SK-N-SH (cell line): Measurements from ENCODE around the gene TMEM202. TPM values are rescaled to one million over a fixed set of nuclear protein-coding genes. Genes with fewer than 3 reads are reported as not detected.

Source experiments
- CTCF ChIA-PET: fragments of 300-600, 350-600 bp; formaldehyde crosslinking; extraction: SDS; loops from one replicate; lab custom pipeline; 2021; lab: Yijun Ruan, JAX
- POLR2A ChIA-PET: fragments of 350-600 bp; sonication (Branson Sonifier 250); formaldehyde crosslinking; extraction: SDS; loops from one replicate; lab custom pipeline; 2020; ENCODE audit warnings: antibody characterized with exemption, inconsistent platforms; lab: Yijun Ruan, JAX
- DNase-seq: peaks from one replicate; pipeline ENCODE4 v3.0.0; 2012
- H2AFZ ChIP-seq: fragments of 200-600 bp; sonication (generic); 2 replicates; pipeline ENCODE4 v1.8.1; 2016; ENCODE audit warnings: antibody characterized with exemption, mild to moderate bottlenecking, low read depth
- H3F3A ChIP-seq: fragments of 200-600 bp; sonication (generic); replicated peaks from 2 replicates; pipeline ENCODE3; 2016; ENCODE audit warnings: antibody characterized with exemption, mild to moderate bottlenecking; ENCODE audit not compliant: insufficient read depth
- H3K27ac ChIP-seq, 2 experiments: fragments of 200-500 bp in 1 of 2; fragments of 200-600 bp in 1 of 2; sonication (Bioruptor generic) in 1 of 2; sonication (generic), shearing (Covaris generic) in 1 of 2; 2 replicates each; pipeline versions ENCODE4 v1.5.1 to v1.6.1; 2014 to 2016; ENCODE audit warnings: low read depth in 2 of 2, inconsistent platforms in 1 of 2, low read length in 1 of 2, mild to moderate bottlenecking in 1 of 2, mixed read lengths in 1 of 2
- H3K27me3 ChIP-seq: fragments of 200-600 bp; sonication (generic), shearing (Covaris generic); 2 replicates; pipeline ENCODE4 v1.6.1; 2016; ENCODE audit warnings: mixed run types; ENCODE audit not compliant: insufficient read depth
- H3K36me3 ChIP-seq, 2 experiments: fragments of 200-500 bp in 1 of 2; fragments of 200-600 bp in 1 of 2; sonication (Bioruptor generic) in 1 of 2; sonication (generic) in 1 of 2; replicated peaks in 1 of 2; 2 replicates each; pipeline versions ENCODE3 to v1.5.1; 2014 to 2016; ENCODE audit warnings: low read length in 1 of 2, mild to moderate bottlenecking in 1 of 2; ENCODE audit not compliant: insufficient read depth in 2 of 2, control insufficient read depth in 1 of 2
- H3K4me1 ChIP-seq, 2 experiments: fragments of 200-500 bp in 1 of 2; fragments of 200-600 bp in 1 of 2; sonication (Bioruptor generic) in 1 of 2; sonication (generic), shearing (Covaris generic) in 1 of 2; 2 replicates each; pipeline versions ENCODE4 v1.5.1 to v1.6.1; 2014 to 2016; ENCODE audit warnings: low read depth in 1 of 2, low read length in 1 of 2, mixed run types in 1 of 2; ENCODE audit not compliant: insufficient read depth in 2 of 2, control insufficient read depth in 1 of 2
- H3K4me2 ChIP-seq: fragments of 200-600 bp; sonication (generic), shearing (Covaris generic); 2 replicates; pipeline ENCODE4 v1.6.1; 2017; ENCODE audit warnings: mixed run types
- H3K4me3 ChIP-seq, 2 experiments: fragments of 200-500 bp in 1 of 2; fragments of 200-600 bp in 1 of 2; sonication (Bioruptor generic) in 1 of 2; sonication (generic), shearing (Covaris generic) in 1 of 2; 2 replicates each; pipeline versions ENCODE4 v1.5.1 to v1.8.1; 2014 to 2016; ENCODE audit warnings: low read depth in 2 of 2, inconsistent platforms in 1 of 2, low read length in 1 of 2, mild to moderate bottlenecking in 1 of 2, mixed read lengths in 1 of 2, moderate library complexity in 1 of 2
- H3K79me2 ChIP-seq: fragments of 200-600 bp; sonication (generic); 2 replicates; pipeline ENCODE4 v1.8.1; 2017; ENCODE audit warnings: mild to moderate bottlenecking; ENCODE audit not compliant: insufficient read depth
- H3K9ac ChIP-seq: fragments of 200-600 bp; sonication (generic); 2 replicates; pipeline ENCODE4 v1.6.1; 2017; ENCODE audit warnings: mixed run types
- H3K9me2 ChIP-seq: fragments of 200-600 bp; sonication (generic); 2 replicates; pipeline ENCODE4 v1.6.1; 2017; ENCODE audit warnings: mixed run types
- H3K9me3 ChIP-seq: fragments of 200-600 bp; sonication (generic); 2 replicates; pipeline ENCODE4 v1.6.1; 2017; ENCODE audit warnings: mixed run types, mild to moderate bottlenecking, moderate library complexity
- H4K20me1 ChIP-seq: fragments of 200-600 bp; sonication (generic); 2 replicates; pipeline ENCODE4 v1.6.1; 2017; ENCODE audit warnings: mild to moderate bottlenecking, mixed run types; ENCODE audit not compliant: insufficient read depth
- CHD2 ChIP-seq: fragments of 150-350 bp; IDR thresholded peaks from 2 replicates; pipeline ENCODE4 v1.6.1; 2018; ENCODE audit warnings: low read length; ENCODE audit not compliant: partially characterized antibody
- ELF1 ChIP-seq: IDR thresholded peaks from 2 replicates; pipeline ENCODE4 v1.4.0; 2012
- EP300 ChIP-seq, 2 experiments: IDR thresholded peaks; 2 replicates each; pipeline versions ENCODE4 v1.4.0 to v1.6.1; 2012; ENCODE audit warnings: borderline replicate concordance in 1 of 2, low read depth in 1 of 2, low read length in 1 of 2
- FOSL2 ChIP-seq: IDR thresholded peaks from 2 replicates; pipeline ENCODE4 v1.4.0; 2012; ENCODE audit warnings: low read depth, mild to moderate bottlenecking, moderate library complexity, borderline replicate concordance
- FOXJ3 ChIP-seq: sonication (generic); formaldehyde crosslinking; IDR thresholded peaks from 2 replicates; pipeline ENCODE4 v1.5.1; 2020; ENCODE audit warnings: mild to moderate bottlenecking, missing genetic modification reagents
- GATA2 ChIP-seq: sonication (generic); formaldehyde crosslinking; IDR thresholded peaks from 2 replicates; pipeline ENCODE4 v1.5.0; 2020; ENCODE audit warnings: mild to moderate bottlenecking, missing genetic modification reagents
- IRF3 ChIP-seq: fragments of 150-350 bp; IDR thresholded peaks from 2 replicates; pipeline ENCODE4 v1.6.1; 2016; ENCODE audit warnings: mild to moderate bottlenecking, low read depth, low read length
- JUND ChIP-seq: IDR thresholded peaks from 2 replicates; pipeline ENCODE4 v1.4.0; 2012
- MXI1 ChIP-seq: IDR thresholded peaks from 2 replicates; pipeline ENCODE4 v1.6.1; 2012; ENCODE audit warnings: mild to moderate bottlenecking, low read depth, low read length, improper control_type of control experiment
- NRF1 ChIP-seq: IDR thresholded peaks from 2 replicates; pipeline ENCODE4 v1.6.1; 2012; ENCODE audit warnings: low read depth, mild to moderate bottlenecking, low read length
- RAD21 ChIP-seq: IDR thresholded peaks from 2 replicates; pipeline ENCODE4 v1.6.1; 2012; ENCODE audit warnings: mild to moderate bottlenecking, low read length
- RFX5 ChIP-seq: IDR thresholded peaks from 2 replicates; pipeline ENCODE4 v1.6.1; 2012; ENCODE audit warnings: mild to moderate bottlenecking, improper control_type of control experiment, low read length
- RXRA ChIP-seq: IDR thresholded peaks from 2 replicates; pipeline ENCODE4 v1.4.0; 2012; ENCODE audit warnings: low read depth, mild to moderate bottlenecking, borderline replicate concordance
- WGBS: methylation state at CpG from one replicate; pipeline ENCODE4 v1.1.6; 2017; ENCODE audit warnings: low lambda C conversion rate; 5-methylcytosine and 5-hydroxymethylcytosine counted together
- polyA plus RNA-seq, 3 experiments: library from polyadenylated mRNA; depleted of rRNA; stranded (reverse); fragments of >200 nt; gene quantifications; 2 replicates each; pipeline ENCODE4 v1.2.3, GENCODE V29; 2012
- TF ChIP-seq, protein P1 (sequence below): fragments of 150-350 bp; IDR thresholded peaks from 2 replicates; pipeline ENCODE4 v1.6.1; 2017; ENCODE audit warnings: antibody characterized with exemption, low read length, low read depth, borderline replicate concordance
- TF ChIP-seq, protein P2 (sequence below): IDR thresholded peaks from 2 replicates; pipeline ENCODE4 v1.6.1; 2012; ENCODE audit warnings: mild to moderate bottlenecking, low read depth, low read length, moderate library complexity
- TF ChIP-seq, protein P3 (sequence below): fragments of 200-600 bp; sonication (generic); IDR thresholded peaks from 2 replicates; pipeline ENCODE4 v1.6.1; 2017; ENCODE audit warnings: antibody characterized with exemption, mild to moderate bottlenecking, moderate library complexity
- TF ChIP-seq, protein P4 (sequence below): IDR thresholded peaks from 2 replicates; pipeline ENCODE4 v1.4.0; 2012; ENCODE audit warnings: low read depth

The TMEM202 gene
- polyA plus RNA-seq, 1 of the 3 experiments (the other 2 are of a cell fraction), result not detected

- CTCF ChIA-PET, result no interaction called here
- H3K9me2 ChIP-seq, result no peaks in the 10 kb centered on the region
- TF ChIP-seq, protein P1, sequence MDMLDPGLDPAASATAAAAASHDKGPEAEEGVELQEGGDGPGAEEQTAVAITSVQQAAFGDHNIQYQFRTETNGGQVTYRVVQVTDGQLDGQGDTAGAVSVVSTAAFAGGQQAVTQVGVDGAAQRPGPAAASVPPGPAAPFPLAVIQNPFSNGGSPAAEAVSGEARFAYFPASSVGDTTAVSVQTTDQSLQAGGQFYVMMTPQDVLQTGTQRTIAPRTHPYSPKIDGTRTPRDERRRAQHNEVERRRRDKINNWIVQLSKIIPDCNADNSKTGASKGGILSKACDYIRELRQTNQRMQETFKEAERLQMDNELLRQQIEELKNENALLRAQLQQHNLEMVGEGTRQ, result no peak
- no peak for TF ChIP-seq CHD2
- TF ChIP-seq MXI1, result no peak
- no peak for TF ChIP-seq NRF1
- no peak for TF ChIP-seq IRF3
- TF ChIP-seq FOSL2, result no peak
- TF ChIP-seq GATA2 (CRISPR knock-in tag), result no peak
- TF ChIP-seq ELF1, result no peak
- TF ChIP-seq RFX5, result no peak
- TF ChIP-seq, protein P2, sequence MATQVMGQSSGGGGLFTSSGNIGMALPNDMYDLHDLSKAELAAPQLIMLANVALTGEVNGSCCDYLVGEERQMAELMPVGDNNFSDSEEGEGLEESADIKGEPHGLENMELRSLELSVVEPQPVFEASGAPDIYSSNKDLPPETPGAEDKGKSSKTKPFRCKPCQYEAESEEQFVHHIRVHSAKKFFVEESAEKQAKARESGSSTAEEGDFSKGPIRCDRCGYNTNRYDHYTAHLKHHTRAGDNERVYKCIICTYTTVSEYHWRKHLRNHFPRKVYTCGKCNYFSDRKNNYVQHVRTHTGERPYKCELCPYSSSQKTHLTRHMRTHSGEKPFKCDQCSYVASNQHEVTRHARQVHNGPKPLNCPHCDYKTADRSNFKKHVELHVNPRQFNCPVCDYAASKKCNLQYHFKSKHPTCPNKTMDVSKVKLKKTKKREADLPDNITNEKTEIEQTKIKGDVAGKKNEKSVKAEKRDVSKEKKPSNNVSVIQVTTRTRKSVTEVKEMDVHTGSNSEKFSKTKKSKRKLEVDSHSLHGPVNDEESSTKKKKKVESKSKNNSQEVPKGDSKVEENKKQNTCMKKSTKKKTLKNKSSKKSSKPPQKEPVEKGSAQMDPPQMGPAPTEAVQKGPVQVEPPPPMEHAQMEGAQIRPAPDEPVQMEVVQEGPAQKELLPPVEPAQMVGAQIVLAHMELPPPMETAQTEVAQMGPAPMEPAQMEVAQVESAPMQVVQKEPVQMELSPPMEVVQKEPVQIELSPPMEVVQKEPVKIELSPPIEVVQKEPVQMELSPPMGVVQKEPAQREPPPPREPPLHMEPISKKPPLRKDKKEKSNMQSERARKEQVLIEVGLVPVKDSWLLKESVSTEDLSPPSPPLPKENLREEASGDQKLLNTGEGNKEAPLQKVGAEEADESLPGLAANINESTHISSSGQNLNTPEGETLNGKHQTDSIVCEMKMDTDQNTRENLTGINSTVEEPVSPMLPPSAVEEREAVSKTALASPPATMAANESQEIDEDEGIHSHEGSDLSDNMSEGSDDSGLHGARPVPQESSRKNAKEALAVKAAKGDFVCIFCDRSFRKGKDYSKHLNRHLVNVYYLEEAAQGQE, result no peak
- TF ChIP-seq FOXJ3, result no peak
These were observed 10.4 kb upstream of the TMEM202 start for GRCh38 chr15:72387741-72388140.

DNA sequence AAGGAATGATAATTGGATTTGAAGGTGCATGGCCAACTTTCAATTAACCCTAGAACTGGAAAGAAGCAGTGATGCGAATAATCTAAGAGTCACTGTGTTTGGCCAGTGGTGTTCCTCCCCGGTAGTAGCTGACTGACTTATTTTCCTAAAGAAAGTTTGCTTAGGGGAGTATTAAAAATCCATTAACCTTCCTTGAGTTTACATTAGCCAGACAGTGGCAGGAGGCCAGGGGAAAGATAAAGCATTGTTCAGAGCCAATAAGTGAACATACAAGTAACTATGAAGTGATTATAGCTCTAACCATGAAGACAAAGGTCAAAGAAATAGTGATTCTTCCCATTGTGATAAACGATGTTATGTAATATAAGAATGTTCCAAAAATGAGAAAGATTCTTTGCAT lies 8.9 kb upstream of the TMEM202 start:
- Histone ChIP-seq H3F3A (no peaks in the 10 kb centered on the region), H3K36me3 (no peaks in the 10 kb centered on the region), H3K9me3 (no peaks in the 10 kb centered on the region), H4K20me1 (no peaks in the 10 kb centered on the region), H3K79me2 (no peaks in the 10 kb centered on the region), H3K4me1 (no peaks in the 10 kb centered on the region), H3K4me3 (no peak overlapping the region), H3K4me2 (no peak overlapping the region), H3K9me2 (no peaks in the 10 kb centered on the region), H3K27me3 (peaks cover 18% of the 10 kb centered on the region; the same call in 1 of the 2 replicates), H3K9ac (no peak overlapping the region), H2AFZ (no peak overlapping the region), H3K27ac (no peak overlapping the region)
- ChIA-PET POLR2A (no interaction called here), CTCF (interaction anchor here (0.8 to 1.7 kb wide), 2 partner anchors 14 to 77 kb away, joined by 3 to 4 read pairs; partner anchors contain the start of gene HEXA)
- no peak for DNase-seq
- 13% methylated on average over 3 of the region's 3 CpGs for WGBS
- no peak for TF ChIP-seq RAD21
- no peak for TF ChIP-seq EP300 (IDR thresholded peaks at IDR 0.05; ENCODE audit: borderline replicate concordance in 1 of 2, low read depth in 1 of 2, low read length in 1 of 2)
- TF ChIP-seq RXRA, result no peak
- TF ChIP-seq, protein P3, sequence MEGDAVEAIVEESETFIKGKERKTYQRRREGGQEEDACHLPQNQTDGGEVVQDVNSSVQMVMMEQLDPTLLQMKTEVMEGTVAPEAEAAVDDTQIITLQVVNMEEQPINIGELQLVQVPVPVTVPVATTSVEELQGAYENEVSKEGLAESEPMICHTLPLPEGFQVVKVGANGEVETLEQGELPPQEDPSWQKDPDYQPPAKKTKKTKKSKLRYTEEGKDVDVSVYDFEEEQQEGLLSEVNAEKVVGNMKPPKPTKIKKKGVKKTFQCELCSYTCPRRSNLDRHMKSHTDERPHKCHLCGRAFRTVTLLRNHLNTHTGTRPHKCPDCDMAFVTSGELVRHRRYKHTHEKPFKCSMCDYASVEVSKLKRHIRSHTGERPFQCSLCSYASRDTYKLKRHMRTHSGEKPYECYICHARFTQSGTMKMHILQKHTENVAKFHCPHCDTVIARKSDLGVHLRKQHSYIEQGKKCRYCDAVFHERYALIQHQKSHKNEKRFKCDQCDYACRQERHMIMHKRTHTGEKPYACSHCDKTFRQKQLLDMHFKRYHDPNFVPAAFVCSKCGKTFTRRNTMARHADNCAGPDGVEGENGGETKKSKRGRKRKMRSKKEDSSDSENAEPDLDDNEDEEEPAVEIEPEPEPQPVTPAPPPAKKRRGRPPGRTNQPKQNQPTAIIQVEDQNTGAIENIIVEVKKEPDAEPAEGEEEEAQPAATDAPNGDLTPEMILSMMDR, result no peak
- TF ChIP-seq JUND, result no peak
- TF ChIP-seq, protein P4, sequence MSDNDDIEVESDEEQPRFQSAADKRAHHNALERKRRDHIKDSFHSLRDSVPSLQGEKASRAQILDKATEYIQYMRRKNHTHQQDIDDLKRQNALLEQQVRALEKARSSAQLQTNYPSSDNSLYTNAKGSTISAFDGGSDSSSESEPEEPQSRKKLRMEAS, result no peak
- TF ChIP-seq, protein P2, result no peak

More at GRCh38 chr15:72387741-72388140, 10.4 kb upstream of the TMEM202 start:
- POLR2A ChIA-PET, result no interaction called here
- Histone ChIP-seq H3K4me2 (no peak overlapping the region), H3K4me3 (no peak overlapping the region), H3F3A (no peaks in the 10 kb centered on the region), H3K36me3 (no peaks in the 10 kb centered on the region), H3K79me2 (no peaks in the 10 kb centered on the region), H4K20me1 (no peaks in the 10 kb centered on the region), H2AFZ (no peak overlapping the region), H3K9ac (no peak overlapping the region), H3K27me3 (peaks cover 33% of the 10 kb centered on the region; the same call in 1 of the 2 replicates), H3K4me1 (no peaks in the 10 kb centered on the region), H3K9me3 (no peaks in the 10 kb centered on the region), H3K27ac (no peak overlapping the region)
- DNase-seq, result no peak
